Liver (tissue), 9 donors: Measurements from ENCODE around the gene PHTF1. TPM values are rescaled to one million over a fixed set of nuclear protein-coding genes. Genes with fewer than 3 reads are reported as not detected.

ENCODE experiments used
- DNase-seq: peaks from one replicate; pipeline ENCODE4 v3.0.0-alpha.2; 2017; ENCODE audit warnings: low spot score
- H3K27ac ChIP-seq, 2 donors: one replicate each; pipeline ENCODE4 v1.7.0; 2013; ENCODE audit warnings: inconsistent platforms in 2 of 2, low read length in 2 of 2, control low read depth in 1 of 2, low read depth in 1 of 2, mild to moderate bottlenecking in 1 of 2
- H3K27me3 ChIP-seq, 4 donors: one replicate each; pipeline versions ENCODE4 v1.6.1 to v1.7.0; 2013; ENCODE audit warnings: low read length in 3 of 4, inconsistent platforms in 1 of 4, mild to moderate bottlenecking in 1 of 4, moderate library complexity in 1 of 4; ENCODE audit not compliant: control insufficient read depth in 4 of 4, insufficient read depth in 4 of 4
- H3K36me3 ChIP-seq, 4 donors: one replicate each; pipeline versions ENCODE4 v1.6.1 to v1.7.0; 2013; ENCODE audit warnings: low read length in 3 of 4, mild to moderate bottlenecking in 3 of 4, low read depth in 1 of 4, moderate library complexity in 1 of 4; ENCODE audit not compliant: control insufficient read depth in 4 of 4, insufficient read depth in 3 of 4
- H3K4me1 ChIP-seq, 4 donors: one replicate each; pipeline versions ENCODE4 v1.6.1 to v1.7.0; 2013; ENCODE audit warnings: low read length in 3 of 4, mild to moderate bottlenecking in 3 of 4, moderate library complexity in 1 of 4; ENCODE audit not compliant: control insufficient read depth in 4 of 4, insufficient read depth in 4 of 4
- H3K4me3 ChIP-seq, 3 donors: one replicate each; pipeline versions ENCODE4 v1.6.1 to v1.7.0; 2013; ENCODE audit warnings: low read length in 3 of 3, control low read depth in 1 of 3, low read depth in 1 of 3, mild to moderate bottlenecking in 1 of 3
- H3K9ac ChIP-seq, 2 donors: one replicate each; pipeline ENCODE4 v1.7.0; 2013; ENCODE audit warnings: low read length in 2 of 2, mild to moderate bottlenecking in 2 of 2, moderate library complexity in 2 of 2, control low read depth in 1 of 2, low read depth in 1 of 2
- H3K9me3 ChIP-seq, 4 donors: one replicate each; pipeline versions ENCODE4 v1.6.1 to v1.7.0; 2013; ENCODE audit warnings: low read length in 3 of 4; ENCODE audit not compliant: control insufficient read depth in 4 of 4
- EGR1 ChIP-seq, 2 donors: IDR thresholded peaks; 2 replicates each; pipeline ENCODE4 v1.6.1; 2016 to 2018; ENCODE audit warnings: antibody characterized with exemption in 2 of 2, low read depth in 2 of 2
- FOXA1 ChIP-seq: IDR thresholded peaks from 2 replicates; pipeline ENCODE4 v1.6.1; 2016; ENCODE audit warnings: antibody characterized with exemption
- GABPA ChIP-seq, 2 donors: IDR thresholded peaks in 1 of 2; conservative IDR thresholded peaks in 1 of 2; 2 replicates each; pipeline ENCODE4 v1.6.1; 2016; ENCODE audit warnings: antibody characterized with exemption in 2 of 2, mild to moderate bottlenecking in 1 of 2, moderate library complexity in 1 of 2
- HNF4A ChIP-seq, 2 donors: conservative IDR thresholded peaks; 2 replicates each; pipeline ENCODE4 v1.6.1; 2016; ENCODE audit warnings: antibody characterized with exemption in 2 of 2, mild to moderate bottlenecking in 2 of 2
- HNF4G ChIP-seq: IDR thresholded peaks from 2 replicates; pipeline ENCODE4 v1.6.1; 2016; ENCODE audit warnings: antibody characterized with exemption
- JUND ChIP-seq, 2 donors: IDR thresholded peaks; 2 replicates each; pipeline ENCODE4 v1.6.1; 2016; ENCODE audit warnings: antibody characterized with exemption in 2 of 2
- NR2F2 ChIP-seq: IDR thresholded peaks from 2 replicates; pipeline ENCODE4 v1.6.1; 2016; ENCODE audit warnings: antibody characterized with exemption
- RAD21 ChIP-seq, 2 donors: IDR thresholded peaks; 2 replicates each; pipeline ENCODE4 v1.6.1; 2016; ENCODE audit warnings: antibody characterized with exemption in 2 of 2, mild to moderate bottlenecking in 2 of 2
- RXRA ChIP-seq, 2 donors: IDR thresholded peaks; 2 replicates each; pipeline ENCODE4 v1.6.1; 2017 to 2018; ENCODE audit warnings: antibody characterized with exemption in 2 of 2, mild to moderate bottlenecking in 1 of 2
- SP1 ChIP-seq: IDR thresholded peaks from 2 replicates; pipeline ENCODE4 v1.6.1; 2018; ENCODE audit warnings: antibody characterized with exemption, mild to moderate bottlenecking
- YY1 ChIP-seq: IDR thresholded peaks from 2 replicates; pipeline ENCODE4 v1.6.1; 2016; ENCODE audit warnings: antibody characterized with exemption, mild to moderate bottlenecking
- WGBS: extraction: QIAGEN DNeasy Blood & Tissue Kit; methylation state at CpG from one replicate; pipeline ENCODE4 v1.1.7; 2013; 5-methylcytosine and 5-hydroxymethylcytosine counted together
- polyA plus RNA-seq, 2 donors: library from polyadenylated mRNA; stranded (reverse) in 1 of 2; unstranded in 1 of 2; fragments of 200-250 nt in 1 of 2; fragments of >200 nt in 1 of 2; fragmentation: Nextera tagmentation in 1 of 2; extraction: Ambion mirVana in 1 of 2; gene quantifications; one replicate each; pipeline versions ENCODE4 v1.2.1 to v1.2.3, GENCODE V29; 2013 to 2015
- total RNA-seq, 2 donors: library from RNA; depleted of rRNA; stranded (reverse); fragments of >200 nt; gene quantifications; one replicate each; pipeline ENCODE4 v1.2.3, GENCODE V29; 2014
- TF ChIP-seq, protein P1 (sequence below): fragments of 150-350 bp; IDR thresholded peaks from 2 replicates; pipeline ENCODE4 v1.5.1; 2017; ENCODE audit warnings: improper control_type of control experiment, low read depth, low read length; ENCODE audit not compliant: missing input control
- TF ChIP-seq, protein P2 (sequence below): IDR thresholded peaks from 2 replicates; pipeline ENCODE4 v1.6.1; 2016; ENCODE audit warnings: antibody characterized with exemption, mild to moderate bottlenecking
- TF ChIP-seq, protein P3 (sequence below): IDR thresholded peaks from 2 replicates; pipeline ENCODE4 v1.6.1; 2016; ENCODE audit warnings: antibody characterized with exemption
- TF ChIP-seq, protein P4 (sequence below): IDR thresholded peaks from 2 replicates; pipeline ENCODE4 v1.6.1; 2016; ENCODE audit warnings: antibody characterized with exemption
- TF ChIP-seq, protein P5 (sequence below): IDR thresholded peaks from 2 replicates; pipeline ENCODE4 v1.6.1; 2016; ENCODE audit warnings: antibody characterized with exemption
- donor health status: healthy.
- donor health status: healthy.
- donor health status: healthy.
- donor health status: healthy.
- donor health status: healthy.

The PHTF1 gene
- total and polyA plus RNA-seq, 4 donors: 3.2 to 14.0 (median 7.3) TPM

DNA sequence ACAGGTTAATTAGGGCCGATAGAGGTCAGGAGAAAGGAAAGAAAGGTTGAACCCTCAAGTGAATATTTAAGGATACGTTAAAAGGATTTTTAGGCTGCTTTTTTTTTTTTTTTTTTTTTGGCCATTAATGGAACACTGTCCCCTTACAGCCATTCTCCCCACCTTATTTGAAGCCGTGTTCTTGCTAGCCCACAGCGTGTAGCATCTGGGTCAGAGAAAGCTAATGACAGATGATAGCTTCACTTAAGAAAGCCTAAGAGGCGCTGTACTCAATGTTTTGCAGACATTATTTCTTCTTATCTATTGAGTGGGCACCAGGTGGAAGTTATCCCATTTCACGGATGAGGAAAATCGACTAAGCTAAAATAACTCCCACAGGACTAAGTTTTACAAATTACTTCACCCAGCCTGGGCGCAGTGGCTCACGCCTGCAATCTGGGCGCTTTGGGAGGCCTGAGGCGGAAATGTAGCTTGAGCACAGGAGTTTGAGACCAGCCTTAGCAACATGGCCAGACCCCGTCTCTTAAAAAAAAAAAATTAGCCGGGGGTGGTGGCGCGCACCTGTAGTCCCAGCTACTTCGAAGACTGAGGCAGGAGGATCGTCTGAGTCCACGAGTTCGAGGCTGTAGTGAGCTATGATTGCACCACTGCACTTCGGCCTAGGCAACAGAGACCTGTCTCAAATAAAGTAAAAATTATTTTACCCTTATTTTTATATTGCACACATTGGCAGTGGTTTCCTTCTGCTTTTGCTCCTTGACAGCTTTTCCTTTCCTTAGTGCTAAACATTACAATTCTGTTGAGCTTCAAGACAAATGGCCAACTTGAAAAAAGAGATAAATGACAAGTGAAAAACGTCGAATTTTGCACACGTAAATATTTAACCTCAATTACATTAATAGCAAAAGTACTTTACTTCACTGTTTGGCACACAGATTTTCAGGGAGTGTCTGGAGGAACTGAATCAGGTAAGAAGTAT lies 1.1 kb upstream of the PHTF1 start:
- TF ChIP-seq NR2F2 (no peak), FOXA1 (no peak), RXRA (IDR thresholded peaks at IDR 0.05) (no peak), GABPA (IDR thresholded peaks at IDR 0.05 in 1 of 2, conservative IDR thresholded peaks at IDR 0.05 in 1 of 2) (no peak), RAD21 (IDR thresholded peaks at IDR 0.05) (no peak), SP1 (no peak), HNF4A (conservative IDR thresholded peaks at IDR 0.05) (no peak), YY1 (no peak), JUND (IDR thresholded peaks at IDR 0.05) (no peak), EGR1 (IDR thresholded peaks at IDR 0.05; ENCODE audit: low read depth in 2 of 2) (no peak), HNF4G (no peak)
- TF ChIP-seq, protein P1, sequence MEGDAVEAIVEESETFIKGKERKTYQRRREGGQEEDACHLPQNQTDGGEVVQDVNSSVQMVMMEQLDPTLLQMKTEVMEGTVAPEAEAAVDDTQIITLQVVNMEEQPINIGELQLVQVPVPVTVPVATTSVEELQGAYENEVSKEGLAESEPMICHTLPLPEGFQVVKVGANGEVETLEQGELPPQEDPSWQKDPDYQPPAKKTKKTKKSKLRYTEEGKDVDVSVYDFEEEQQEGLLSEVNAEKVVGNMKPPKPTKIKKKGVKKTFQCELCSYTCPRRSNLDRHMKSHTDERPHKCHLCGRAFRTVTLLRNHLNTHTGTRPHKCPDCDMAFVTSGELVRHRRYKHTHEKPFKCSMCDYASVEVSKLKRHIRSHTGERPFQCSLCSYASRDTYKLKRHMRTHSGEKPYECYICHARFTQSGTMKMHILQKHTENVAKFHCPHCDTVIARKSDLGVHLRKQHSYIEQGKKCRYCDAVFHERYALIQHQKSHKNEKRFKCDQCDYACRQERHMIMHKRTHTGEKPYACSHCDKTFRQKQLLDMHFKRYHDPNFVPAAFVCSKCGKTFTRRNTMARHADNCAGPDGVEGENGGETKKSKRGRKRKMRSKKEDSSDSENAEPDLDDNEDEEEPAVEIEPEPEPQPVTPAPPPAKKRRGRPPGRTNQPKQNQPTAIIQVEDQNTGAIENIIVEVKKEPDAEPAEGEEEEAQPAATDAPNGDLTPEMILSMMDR: no peak
- TF ChIP-seq, protein P2, sequence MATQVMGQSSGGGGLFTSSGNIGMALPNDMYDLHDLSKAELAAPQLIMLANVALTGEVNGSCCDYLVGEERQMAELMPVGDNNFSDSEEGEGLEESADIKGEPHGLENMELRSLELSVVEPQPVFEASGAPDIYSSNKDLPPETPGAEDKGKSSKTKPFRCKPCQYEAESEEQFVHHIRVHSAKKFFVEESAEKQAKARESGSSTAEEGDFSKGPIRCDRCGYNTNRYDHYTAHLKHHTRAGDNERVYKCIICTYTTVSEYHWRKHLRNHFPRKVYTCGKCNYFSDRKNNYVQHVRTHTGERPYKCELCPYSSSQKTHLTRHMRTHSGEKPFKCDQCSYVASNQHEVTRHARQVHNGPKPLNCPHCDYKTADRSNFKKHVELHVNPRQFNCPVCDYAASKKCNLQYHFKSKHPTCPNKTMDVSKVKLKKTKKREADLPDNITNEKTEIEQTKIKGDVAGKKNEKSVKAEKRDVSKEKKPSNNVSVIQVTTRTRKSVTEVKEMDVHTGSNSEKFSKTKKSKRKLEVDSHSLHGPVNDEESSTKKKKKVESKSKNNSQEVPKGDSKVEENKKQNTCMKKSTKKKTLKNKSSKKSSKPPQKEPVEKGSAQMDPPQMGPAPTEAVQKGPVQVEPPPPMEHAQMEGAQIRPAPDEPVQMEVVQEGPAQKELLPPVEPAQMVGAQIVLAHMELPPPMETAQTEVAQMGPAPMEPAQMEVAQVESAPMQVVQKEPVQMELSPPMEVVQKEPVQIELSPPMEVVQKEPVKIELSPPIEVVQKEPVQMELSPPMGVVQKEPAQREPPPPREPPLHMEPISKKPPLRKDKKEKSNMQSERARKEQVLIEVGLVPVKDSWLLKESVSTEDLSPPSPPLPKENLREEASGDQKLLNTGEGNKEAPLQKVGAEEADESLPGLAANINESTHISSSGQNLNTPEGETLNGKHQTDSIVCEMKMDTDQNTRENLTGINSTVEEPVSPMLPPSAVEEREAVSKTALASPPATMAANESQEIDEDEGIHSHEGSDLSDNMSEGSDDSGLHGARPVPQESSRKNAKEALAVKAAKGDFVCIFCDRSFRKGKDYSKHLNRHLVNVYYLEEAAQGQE: no peak
- TF ChIP-seq, protein P3, sequence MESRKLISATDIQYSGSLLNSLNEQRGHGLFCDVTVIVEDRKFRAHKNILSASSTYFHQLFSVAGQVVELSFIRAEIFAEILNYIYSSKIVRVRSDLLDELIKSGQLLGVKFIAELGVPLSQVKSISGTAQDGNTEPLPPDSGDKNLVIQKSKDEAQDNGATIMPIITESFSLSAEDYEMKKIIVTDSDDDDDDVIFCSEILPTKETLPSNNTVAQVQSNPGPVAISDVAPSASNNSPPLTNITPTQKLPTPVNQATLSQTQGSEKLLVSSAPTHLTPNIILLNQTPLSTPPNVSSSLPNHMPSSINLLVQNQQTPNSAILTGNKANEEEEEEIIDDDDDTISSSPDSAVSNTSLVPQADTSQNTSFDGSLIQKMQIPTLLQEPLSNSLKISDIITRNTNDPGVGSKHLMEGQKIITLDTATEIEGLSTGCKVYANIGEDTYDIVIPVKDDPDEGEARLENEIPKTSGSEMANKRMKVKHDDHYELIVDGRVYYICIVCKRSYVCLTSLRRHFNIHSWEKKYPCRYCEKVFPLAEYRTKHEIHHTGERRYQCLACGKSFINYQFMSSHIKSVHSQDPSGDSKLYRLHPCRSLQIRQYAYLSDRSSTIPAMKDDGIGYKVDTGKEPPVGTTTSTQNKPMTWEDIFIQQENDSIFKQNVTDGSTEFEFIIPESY: no peak
- TF ChIP-seq, protein P4, sequence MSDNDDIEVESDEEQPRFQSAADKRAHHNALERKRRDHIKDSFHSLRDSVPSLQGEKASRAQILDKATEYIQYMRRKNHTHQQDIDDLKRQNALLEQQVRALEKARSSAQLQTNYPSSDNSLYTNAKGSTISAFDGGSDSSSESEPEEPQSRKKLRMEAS: no peak
- TF ChIP-seq, protein P5, sequence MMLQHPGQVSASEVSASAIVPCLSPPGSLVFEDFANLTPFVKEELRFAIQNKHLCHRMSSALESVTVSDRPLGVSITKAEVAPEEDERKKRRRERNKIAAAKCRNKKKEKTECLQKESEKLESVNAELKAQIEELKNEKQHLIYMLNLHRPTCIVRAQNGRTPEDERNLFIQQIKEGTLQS: no peak
- no peak for DNase-seq

More for the DNA sequence above, 1.1 kb upstream of the PHTF1 start:
- WGBS: 79% methylated on average over 23 of the region's 23 CpGs
- peak overlapping the region; percentile 77 to 83 for H3K27ac ChIP-seq
- H3K27me3 ChIP-seq: no peaks in the 10 kb centered on the region
- peaks cover 1 to 23% (median 14%) of the 10 kb centered on the region in 4 donors for H3K4me1 ChIP-seq
- peaks cover 0 to 2% (median under 1%) of the 10 kb centered on the region in 4 donors for H3K36me3 ChIP-seq
- peak overlapping the region in 2 of 3 donors; percentile 77 to 96 for H3K4me3 ChIP-seq
- H3K9me3 ChIP-seq: no peaks in the 10 kb centered on the region
- peak overlapping the region in 1 of 2 donors; percentile 78 for H3K9ac ChIP-seq
